Measurements from ENCODE around the gene ZNF735. TPM values are rescaled to one million over a fixed set of nuclear protein-coding genes. Genes with fewer than 3 reads are reported as not detected.
"Not testable (repeated sequence)": the region's sequence is repeated elsewhere in the genome, so short reads cannot be mapped to it uniquely, and the experiment has no call there.

ZNF735 gene
- total and polyA plus RNA-seq, 2 donors from 2014 or later, result not detected

DNA sequence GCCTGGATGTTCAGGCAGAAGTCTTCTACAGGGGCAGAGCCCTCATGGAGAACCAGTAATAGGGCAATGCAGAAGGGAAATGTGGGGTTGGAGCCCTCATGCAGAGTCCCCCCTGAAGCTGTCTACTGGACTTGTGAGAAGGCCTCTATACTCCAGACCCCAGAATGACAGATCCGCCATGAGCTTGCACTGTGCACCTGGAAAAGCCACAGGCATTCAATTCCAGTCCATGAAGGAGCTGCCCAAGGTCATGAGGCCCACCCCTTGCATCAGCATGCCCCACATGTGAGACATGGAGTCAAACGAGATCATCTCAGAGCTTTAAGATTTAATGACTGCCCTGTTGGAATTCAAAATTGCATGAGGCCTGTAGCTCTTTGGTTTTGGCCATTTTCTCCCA lies 16.4 kb downstream of the ZNF735 start:
- intact Hi-C loops (cut with DNase I), result no loop called here
- DNase-seq (no peak), FAIRE-seq (no peak)
- Histone ChIP-seq H3K4me1 (ENCODE audit: control insufficient read depth in 2 of 3, insufficient read depth in 2 of 3, low read depth in 1 of 3, low read length in 3 of 3) (no peaks in the 10 kb centered on the region), H3K4me3 (ENCODE audit: low read length in 3 of 3) (no peak overlapping the region), H3K27ac (ENCODE audit: low read depth in 2 of 2, low read length in 2 of 2) (no peak overlapping the region), H3K9me3 (ENCODE audit: control insufficient read depth in 2 of 3, insufficient read depth in 1 of 3, low read length in 3 of 3) (peaks cover 0 to 34% (median 5%) of the 10 kb centered on the region in 3 donors), H3K9ac (ENCODE audit: low read length in 3 of 3) (no peak overlapping the region), H3K27me3 (ENCODE audit: control insufficient read depth, insufficient read depth, low read length) (no peaks in the 10 kb centered on the region), H3K36me3 (ENCODE audit: control insufficient read depth in 2 of 3, insufficient read depth in 3 of 3, low read length in 3 of 3) (no peaks in the 10 kb centered on the region)
- no peak for TF ChIP-seq CTCF (IDR thresholded peaks at IDR 0.05; ENCODE audit: borderline replicate concordance, extremely low read depth, insufficient read depth)

- H3K4me3 ChIP-seq (ENCODE audit: low read length in 3 of 3); H3K9ac ChIP-seq (ENCODE audit: low read length in 3 of 3); DNase-seq; H3K27ac ChIP-seq (ENCODE audit: low read depth in 2 of 2, low read length in 2 of 2); FAIRE-seq; H3K4me1 ChIP-seq (ENCODE audit: control insufficient read depth in 2 of 3, insufficient read depth in 2 of 3, low read depth in 1 of 3, low read length in 3 of 3); H3K36me3 ChIP-seq (ENCODE audit: control insufficient read depth in 2 of 3, insufficient read depth in 3 of 3, low read length in 3 of 3); H3K27me3 ChIP-seq (ENCODE audit: control insufficient read depth, insufficient read depth, low read length); intact Hi-C loops (cut with DNase I): not testable (repeated sequence)
- peaks cover 0 to 26% (median 5%) of the 10 kb centered on the region in 3 donors for H3K9me3 ChIP-seq (ENCODE audit: control insufficient read depth in 2 of 3, insufficient read depth in 1 of 3, low read length in 3 of 3)
Observed at GRCh38 chr7:64228174-64228573, 21.2 kb downstream of the ZNF735 start, which contains the start of gene ZNF679. ZNF679 (plus strand) TSS chr7:64228474; CDS start chr7:64249118, 20,644 bp downstream.

- FAIRE-seq (no peak), DNase-seq (no peak)
- Histone ChIP-seq H3K4me3 (ENCODE audit: low read length in 3 of 3) (no peak overlapping the region), H3K9me3 (ENCODE audit: control insufficient read depth in 2 of 3, insufficient read depth in 1 of 3, low read length in 3 of 3) (peaks cover 0 to 17% (median 11%) of the 10 kb centered on the region in 3 donors), H3K27me3 (ENCODE audit: control insufficient read depth, insufficient read depth, low read length) (no peaks in the 10 kb centered on the region), H3K36me3 (ENCODE audit: control insufficient read depth in 2 of 3, insufficient read depth in 3 of 3, low read length in 3 of 3) (no peaks in the 10 kb centered on the region), H3K27ac (ENCODE audit: low read depth in 2 of 2, low read length in 2 of 2) (no peak overlapping the region), H3K4me1 (ENCODE audit: control insufficient read depth in 2 of 3, insufficient read depth in 2 of 3, low read depth in 1 of 3, low read length in 3 of 3) (no peaks in the 10 kb centered on the region), H3K9ac (ENCODE audit: low read length in 3 of 3) (no peak overlapping the region)
- no peak for TF ChIP-seq CTCF (IDR thresholded peaks at IDR 0.05; ENCODE audit: borderline replicate concordance, extremely low read depth, insufficient read depth)
- intact Hi-C loops (cut with DNase I), result no loop called here
Observed at GRCh38 chr7:64266341-64266919, 59.4 kb downstream of the ZNF735 start.

Other genes with a start within 250 kb of the ZNF735 start
- gene ZNF722, start 208.4 kb upstream of the ZNF735 start, total RNA-seq, result not detected
- gene ZNF722, start 208.4 kb upstream of the ZNF735 start, polyA plus RNA-seq (ENCODE audit: insufficient read depth, low read depth, low replicate concordance), result not detected
- 5.3 TPM for gene ZNF727, start 161.8 kb upstream of the ZNF735 start, total RNA-seq
- not detected for gene ZNF727, start 161.8 kb upstream of the ZNF735 start, polyA plus RNA-seq (ENCODE audit: insufficient read depth, low read depth, low replicate concordance)
- not detected for gene ZNF679, start 21.3 kb downstream of the ZNF735 start, total RNA-seq
- gene ZNF679, start 21.3 kb downstream of the ZNF735 start, polyA plus RNA-seq (ENCODE audit: insufficient read depth, low read depth, low replicate concordance), result not detected
- 24.5 TPM for gene ZNF736, start 106.8 kb downstream of the ZNF735 start, total RNA-seq
- gene ZNF736, start 106.8 kb downstream of the ZNF735 start, polyA plus RNA-seq (ENCODE audit: insufficient read depth, low read depth, low replicate concordance), result 3.9 TPM

All from kidney (tissue), 14 donors.